Measurements from ENCODE around the gene PSORS1C2.
"Not testable (repeated sequence)": the region's sequence is repeated elsewhere in the genome, so short reads cannot be mapped to it uniquely, and the experiment has no call there.

Gene PSORS1C2

DNA sequence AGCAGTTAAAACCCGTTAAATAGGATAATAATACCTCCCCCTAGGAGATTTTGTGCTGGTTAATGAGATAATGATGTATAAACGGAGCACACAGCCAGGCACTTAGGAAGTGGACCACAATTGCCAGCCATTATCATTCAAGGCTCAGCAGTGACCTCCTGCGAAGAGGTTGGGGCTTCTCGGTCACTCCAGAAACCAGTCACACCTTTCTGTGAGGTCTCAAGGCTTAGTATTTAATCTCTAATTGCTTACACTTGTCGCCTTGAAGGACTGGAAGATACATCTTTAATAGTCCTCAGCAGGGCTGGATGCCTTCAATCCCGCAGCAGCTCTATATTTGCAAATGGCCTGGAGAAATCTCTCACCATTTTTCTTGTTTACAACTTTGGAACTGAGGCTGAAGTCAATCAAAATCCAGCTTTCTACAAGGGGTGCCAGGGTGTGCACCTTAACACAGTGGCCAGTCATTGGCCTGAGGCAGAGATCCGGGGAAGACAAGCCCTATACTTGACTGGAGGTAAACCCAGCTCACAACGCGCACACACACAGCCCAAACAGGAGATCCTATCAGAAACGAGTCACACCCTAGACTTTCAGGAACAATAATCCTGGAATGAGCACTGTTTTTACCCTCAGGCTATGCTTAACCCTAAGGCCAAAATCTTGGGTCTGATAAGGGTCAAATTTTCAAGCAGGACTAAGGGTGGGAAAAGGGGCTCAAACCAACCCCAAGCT, 30.4 kb upstream of the PSORS1C2 start:
- in situ Hi-C loops (cut with HindIII; ENCODE audit: low pct_ligation_motif_present, low pct_unique_long_range_greater_than_20kb, low sequenced_read_pairs), result no loop called here
- no peak for DNase-seq

GRCh38 chr6:31168606-31169005, 29.7 kb upstream of the PSORS1C2 start:
- DNase-seq, result no peak
- in situ Hi-C loops (cut with HindIII; ENCODE audit: low pct_ligation_motif_present, low pct_unique_long_range_greater_than_20kb, low sequenced_read_pairs), result no loop called here

GRCh38 chr6:31165986-31166385, 27.1 kb upstream of the PSORS1C2 start:
- no peak for DNase-seq
- in situ Hi-C loops (cut with HindIII; ENCODE audit: low pct_ligation_motif_present, low pct_unique_long_range_greater_than_20kb, low sequenced_read_pairs), result no loop called here

DNA sequence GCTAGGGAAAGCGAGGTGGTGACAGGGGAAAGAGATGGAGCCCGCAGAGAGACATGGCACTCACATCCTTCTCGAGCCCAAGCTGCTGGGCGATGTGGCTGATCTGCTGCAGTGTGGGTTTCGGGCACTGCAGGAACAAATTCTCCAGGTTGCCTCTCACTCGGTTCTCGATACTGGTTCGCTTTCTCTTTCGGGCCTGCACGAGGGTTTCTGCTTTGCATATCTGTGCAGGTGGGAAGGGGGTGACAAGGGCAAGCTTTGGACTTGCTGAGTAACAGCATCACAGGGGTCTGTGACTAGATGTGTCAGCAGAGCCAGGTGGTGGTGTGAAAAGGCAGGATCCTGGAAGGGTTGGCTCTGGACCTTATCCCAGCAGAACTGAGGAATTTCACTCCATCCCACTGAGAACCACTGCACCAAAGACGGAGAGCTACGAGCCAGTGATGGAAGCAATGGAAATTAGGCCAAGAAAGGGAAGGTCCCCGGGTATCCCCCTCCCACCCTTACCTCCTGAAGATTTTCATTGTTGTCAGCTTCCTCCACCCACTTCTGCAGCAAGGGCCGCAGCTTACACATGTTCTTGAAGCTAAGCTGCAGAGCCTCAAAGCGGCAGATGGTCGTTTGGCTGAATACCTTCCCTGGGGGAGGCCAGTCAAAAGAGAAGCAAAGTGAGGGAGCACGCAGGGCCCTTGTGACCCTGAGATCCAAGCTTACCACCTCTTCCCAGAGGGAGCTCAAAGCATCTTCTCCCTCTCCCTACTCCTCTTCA, 26.4 kb upstream of the PSORS1C2 start:
- in situ Hi-C loops (cut with HindIII; ENCODE audit: low pct_ligation_motif_present, low pct_unique_long_range_greater_than_20kb, low sequenced_read_pairs); DNase-seq: not testable (repeated sequence)

GRCh38 chr6:31164475-31165063, 25.7 kb upstream of the PSORS1C2 start:
- DNase-seq; in situ Hi-C loops (cut with HindIII; ENCODE audit: low pct_ligation_motif_present, low pct_unique_long_range_greater_than_20kb, low sequenced_read_pairs): not testable (repeated sequence)

- DNase-seq, result no peak
- in situ Hi-C loops (cut with HindIII; ENCODE audit: low pct_ligation_motif_present, low pct_unique_long_range_greater_than_20kb, low sequenced_read_pairs), result no loop called here
Measured at GRCh38 chr6:31163922-31164321, 25.1 kb upstream of the PSORS1C2 start.

DNA sequence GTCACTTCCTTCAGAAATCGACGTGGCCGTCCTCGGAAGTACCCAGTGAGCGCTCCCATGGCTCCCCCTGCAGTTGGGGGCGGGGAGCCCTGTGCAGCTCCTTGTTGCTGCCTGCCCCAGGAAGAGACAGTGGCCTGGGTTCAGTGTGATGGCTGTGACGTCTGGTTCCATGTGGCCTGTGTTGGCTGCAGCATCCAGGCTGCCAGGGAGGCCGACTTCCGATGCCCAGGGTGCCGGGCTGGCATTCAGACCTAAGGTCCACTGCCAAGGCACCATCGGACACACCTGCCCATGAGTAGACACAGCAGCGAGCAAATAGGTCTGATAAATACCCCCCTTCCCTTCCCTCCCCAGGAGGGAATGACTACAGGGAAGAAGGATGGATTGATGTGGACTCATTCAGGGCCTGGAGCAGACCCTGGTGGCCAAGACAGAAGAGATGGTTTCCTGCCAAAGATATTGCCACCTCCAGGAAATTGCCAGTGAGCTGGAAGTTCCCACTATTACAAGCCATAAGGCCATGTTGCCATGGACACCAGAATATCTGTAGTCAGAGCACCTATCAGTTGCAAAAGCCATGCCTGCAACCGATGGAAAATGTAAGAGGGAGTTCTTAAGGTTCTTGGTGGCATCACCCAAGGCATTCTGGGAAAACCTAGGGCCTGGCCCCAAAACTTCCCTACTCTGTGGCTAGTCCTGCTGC, 23.7 kb upstream of the PSORS1C2 start:
- in situ Hi-C loops (cut with HindIII; ENCODE audit: low pct_ligation_motif_present, low pct_unique_long_range_greater_than_20kb, low sequenced_read_pairs), result no loop called here
- no peak for DNase-seq

GRCh38 chr6:31161216-31162126, 22.6 kb upstream of the PSORS1C2 start:
- in situ Hi-C loops (cut with HindIII; ENCODE audit: low pct_ligation_motif_present, low pct_unique_long_range_greater_than_20kb, low sequenced_read_pairs), result no loop called here
- no peak for DNase-seq

GRCh38 chr6:31158863-31159855, 20.3 kb upstream of the PSORS1C2 start:
- in situ Hi-C loops (cut with HindIII; ENCODE audit: low pct_ligation_motif_present, low pct_unique_long_range_greater_than_20kb, low sequenced_read_pairs), result no loop called here
- DNase-seq, result peak; percentile 32

GRCh38 chr6:31158140-31158862, 19.4 kb upstream of the PSORS1C2 start, which contains the start of gene TCF19:
TCF19 (plus strand) TSS chr6:31158589; CDS start chr6:31159470, 881 bp downstream.
- DNase-seq, result peak; percentile 98
- in situ Hi-C loops (cut with HindIII; ENCODE audit: low pct_ligation_motif_present, low pct_unique_long_range_greater_than_20kb, low sequenced_read_pairs), result no loop called here

DNA sequence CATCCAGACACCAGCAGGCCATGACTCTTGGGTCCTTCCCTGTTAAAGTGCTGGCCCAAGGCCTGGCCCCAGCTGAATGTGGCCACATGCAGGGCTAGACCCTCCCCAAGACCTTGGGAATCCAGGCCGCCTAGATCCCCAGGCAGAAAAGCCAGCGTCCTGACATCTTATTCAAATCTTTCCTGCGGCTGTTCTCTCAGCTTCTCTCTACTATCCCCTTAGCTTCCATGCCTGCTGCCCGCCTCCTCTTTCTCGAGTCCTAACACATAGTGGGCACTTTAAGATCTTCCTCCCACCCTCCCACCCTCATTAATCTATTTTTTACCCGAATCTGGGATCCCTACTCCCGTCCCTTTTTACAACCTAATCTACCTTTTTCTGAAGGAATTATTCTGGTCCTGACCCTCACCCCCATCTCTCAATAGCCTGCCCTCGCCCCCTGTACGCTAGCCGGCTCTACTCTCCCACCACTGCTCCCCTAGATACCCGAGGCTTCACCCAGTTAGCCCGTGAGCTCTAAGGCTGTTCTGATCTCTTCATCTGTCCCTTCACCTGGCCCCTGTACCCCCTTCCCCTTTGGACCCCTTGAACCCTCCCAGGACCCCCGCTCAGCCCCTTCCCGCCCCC, 18.8 kb upstream of the PSORS1C2 start, which contains the start of gene CCHCR1:
CCHCR1 (minus strand) TSS at position 290 of the 627 bp plus-strand sequence; CDS start at position 88, 202 bp downstream.
- DNase-seq, result no peak
- in situ Hi-C loops (cut with HindIII; ENCODE audit: low pct_ligation_motif_present, low pct_unique_long_range_greater_than_20kb, low sequenced_read_pairs), result no loop called here

DNA sequence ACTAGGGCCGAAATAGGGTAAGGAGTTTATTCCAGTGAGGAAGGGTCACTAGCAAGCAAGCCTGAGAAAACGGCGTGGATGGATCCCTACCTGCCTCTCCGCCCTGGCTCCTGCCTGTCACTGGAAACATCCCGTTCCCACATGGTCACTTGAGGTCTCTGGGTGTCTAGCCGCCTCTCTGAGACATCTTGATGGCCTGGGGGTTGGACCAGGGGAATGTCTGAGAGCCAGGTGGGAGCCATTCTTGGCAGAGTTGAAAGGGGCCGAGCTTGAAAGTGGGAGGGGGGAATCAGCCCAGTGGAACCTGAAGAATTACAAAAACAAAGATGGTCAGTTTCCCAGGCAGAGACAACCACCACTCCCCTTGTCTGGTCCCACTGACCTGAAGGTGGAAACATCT, 17.8 kb upstream of the PSORS1C2 start:
- in situ Hi-C loops (cut with HindIII; ENCODE audit: low pct_ligation_motif_present, low pct_unique_long_range_greater_than_20kb, low sequenced_read_pairs), result no loop called here
- no peak for DNase-seq

GRCh38 chr6:31154436-31154835, 15.6 kb upstream of the PSORS1C2 start:
- in situ Hi-C loops (cut with HindIII; ENCODE audit: low pct_ligation_motif_present, low pct_unique_long_range_greater_than_20kb, low sequenced_read_pairs), result no loop called here
- no peak for DNase-seq

DNA sequence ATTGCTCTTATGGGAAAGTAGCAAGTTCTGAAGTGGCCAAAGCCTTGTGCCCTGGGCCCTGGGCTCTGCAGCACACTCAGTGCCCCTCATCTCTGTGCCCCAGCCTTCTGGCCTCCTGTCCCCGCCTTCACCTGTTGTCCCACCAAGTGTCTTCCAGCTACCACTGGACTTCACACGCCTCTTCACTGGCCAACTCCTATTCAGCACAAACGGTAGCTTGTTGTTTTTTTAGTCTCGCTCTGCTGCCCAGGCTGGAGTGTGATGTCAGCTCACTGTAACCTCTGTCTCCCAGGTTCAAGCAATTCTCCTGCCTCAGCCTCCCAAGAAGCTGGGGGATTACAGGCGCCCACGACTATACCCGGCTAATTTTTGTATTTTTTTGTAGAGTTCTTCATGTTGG, 13.9 kb upstream of the PSORS1C2 start:
- in situ Hi-C loops (cut with HindIII; ENCODE audit: low pct_ligation_motif_present, low pct_unique_long_range_greater_than_20kb, low sequenced_read_pairs), result no loop called here
- DNase-seq, result peak; percentile 56

- no peak for DNase-seq
- in situ Hi-C loops (cut with HindIII; ENCODE audit: low pct_ligation_motif_present, low pct_unique_long_range_greater_than_20kb, low sequenced_read_pairs), result no loop called here
Measured at GRCh38 chr6:31149827-31150447, 11.1 kb upstream of the PSORS1C2 start.

Data from ACHN (cell line).